ENCODE measurements around the gene CREB3L1.
A peak's percentile ranks its signal among the peaks of the same experiment; 100 is the strongest.

CREB3L1 gene

DNA sequence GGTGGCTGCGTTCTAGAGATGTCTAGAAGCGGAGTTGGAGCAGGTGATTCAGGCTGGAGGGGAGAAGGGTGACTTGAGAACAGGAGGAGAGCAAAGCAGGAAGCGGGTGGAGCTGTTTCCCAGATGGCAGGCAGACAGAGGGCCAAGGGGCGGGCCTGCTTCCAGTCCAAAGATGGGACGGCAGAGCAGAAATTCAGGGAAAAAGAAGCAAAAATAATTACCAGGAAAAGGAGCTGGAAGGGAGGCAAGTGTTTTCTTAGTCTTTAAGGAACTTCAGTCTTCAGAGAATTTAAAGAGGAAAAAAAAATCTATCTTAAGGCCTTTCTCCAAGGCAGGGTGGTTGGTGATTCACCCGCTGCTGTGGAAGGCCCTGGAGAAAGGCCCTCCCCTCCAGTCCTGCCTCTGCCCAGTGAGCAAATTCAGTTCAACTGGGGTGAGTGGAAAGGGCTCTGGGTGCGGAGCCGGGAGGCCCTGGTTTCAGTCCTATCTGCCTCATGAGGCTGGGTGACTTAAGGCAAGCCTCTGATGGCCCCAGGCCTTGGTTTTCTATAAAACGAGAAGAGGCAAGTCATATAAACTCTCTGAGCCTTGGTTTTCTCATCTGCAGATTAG, 4.5 kb upstream of the CREB3L1 start:
- DNase-seq (ENCODE audit: low spot score) (peak; percentile 48), FAIRE-seq (peak; percentile 20)

DNA sequence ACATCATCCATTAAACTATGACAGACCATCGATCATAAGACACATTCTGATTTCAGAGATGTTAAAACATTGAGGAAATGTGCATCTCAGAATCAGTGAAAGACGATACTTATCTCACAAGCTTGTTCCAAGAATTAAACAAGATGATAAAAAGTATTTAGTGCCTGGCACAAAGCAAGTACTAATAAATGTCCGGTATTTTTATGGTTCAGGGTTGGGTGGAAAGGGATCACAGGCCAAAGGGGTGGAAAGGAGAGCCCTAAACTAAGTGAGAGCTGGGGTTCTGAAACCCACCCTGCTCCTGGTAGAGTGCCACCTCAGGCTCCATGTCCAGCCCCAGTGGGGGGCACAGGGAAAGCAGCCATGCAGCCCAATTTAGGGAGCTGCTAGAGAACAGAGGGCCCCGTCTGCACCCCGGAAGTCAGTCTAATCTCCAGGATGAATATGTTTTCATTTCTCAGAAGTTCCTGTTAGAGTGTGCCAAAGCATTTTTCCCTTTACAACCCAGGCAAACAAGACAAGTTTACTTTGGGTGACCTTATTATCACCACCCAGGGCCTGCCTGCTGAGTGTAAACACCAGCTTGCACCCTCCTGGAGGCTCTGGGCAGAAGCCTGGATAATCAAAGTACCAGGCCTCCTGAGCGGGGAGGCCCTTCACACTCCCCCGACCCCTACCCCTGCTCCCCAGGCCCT, 3.8 kb upstream of the CREB3L1 start:
- DNase-seq (ENCODE audit: low spot score), result no peak
- no peak for FAIRE-seq

DNA sequence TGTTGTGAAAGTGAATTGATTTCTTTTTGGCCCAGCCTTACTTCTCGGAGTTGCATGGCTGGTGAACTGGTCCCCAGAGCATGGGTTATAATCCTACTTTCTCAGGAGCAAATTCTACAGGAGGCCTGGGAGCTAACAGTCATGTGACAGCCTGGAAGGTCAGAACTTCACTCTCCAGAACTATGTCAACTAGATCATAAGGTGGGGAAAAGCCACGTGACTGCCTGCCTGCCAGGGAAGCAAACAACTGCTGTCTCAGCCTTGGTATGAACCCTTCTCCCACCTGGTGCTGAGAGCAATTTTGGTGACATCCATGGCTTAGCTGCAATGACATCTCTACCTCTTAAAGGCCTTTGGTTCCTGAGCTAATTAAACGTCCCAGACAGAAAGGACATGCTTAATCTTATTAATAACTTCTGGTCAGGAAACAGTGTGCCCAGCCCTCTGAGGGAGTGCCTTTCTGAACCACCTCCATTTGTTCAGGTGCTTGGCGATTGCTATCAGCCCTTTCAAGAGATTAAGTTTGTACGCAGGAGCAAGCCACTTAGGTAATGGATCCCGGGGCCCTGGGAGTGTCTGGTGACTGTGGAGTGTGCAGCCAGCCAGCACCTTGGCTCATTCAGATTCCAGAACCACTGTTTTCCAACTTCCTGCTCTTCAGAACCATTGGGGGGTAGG, 1.4 kb upstream of the CREB3L1 start:
- FAIRE-seq (no peak), DNase-seq (ENCODE audit: low spot score) (no peak)

DNA sequence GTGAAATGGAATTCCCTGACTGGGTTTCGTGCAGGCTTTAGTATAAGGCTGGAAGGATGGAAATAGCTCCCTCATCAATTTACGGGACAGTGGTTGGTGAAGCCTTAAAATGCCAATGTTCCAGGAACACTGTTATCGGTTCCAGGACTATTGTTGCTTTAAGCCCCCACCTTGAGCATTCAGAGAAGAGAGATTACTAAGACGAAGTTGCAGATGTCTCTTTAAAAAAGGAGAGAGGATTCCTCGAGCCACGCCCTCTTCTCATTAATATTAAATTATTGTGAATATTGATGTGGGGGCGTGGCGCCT, 195 bp upstream of the CREB3L1 start:
- FAIRE-seq (no peak), DNase-seq (ENCODE audit: low spot score) (no peak)

DNA sequence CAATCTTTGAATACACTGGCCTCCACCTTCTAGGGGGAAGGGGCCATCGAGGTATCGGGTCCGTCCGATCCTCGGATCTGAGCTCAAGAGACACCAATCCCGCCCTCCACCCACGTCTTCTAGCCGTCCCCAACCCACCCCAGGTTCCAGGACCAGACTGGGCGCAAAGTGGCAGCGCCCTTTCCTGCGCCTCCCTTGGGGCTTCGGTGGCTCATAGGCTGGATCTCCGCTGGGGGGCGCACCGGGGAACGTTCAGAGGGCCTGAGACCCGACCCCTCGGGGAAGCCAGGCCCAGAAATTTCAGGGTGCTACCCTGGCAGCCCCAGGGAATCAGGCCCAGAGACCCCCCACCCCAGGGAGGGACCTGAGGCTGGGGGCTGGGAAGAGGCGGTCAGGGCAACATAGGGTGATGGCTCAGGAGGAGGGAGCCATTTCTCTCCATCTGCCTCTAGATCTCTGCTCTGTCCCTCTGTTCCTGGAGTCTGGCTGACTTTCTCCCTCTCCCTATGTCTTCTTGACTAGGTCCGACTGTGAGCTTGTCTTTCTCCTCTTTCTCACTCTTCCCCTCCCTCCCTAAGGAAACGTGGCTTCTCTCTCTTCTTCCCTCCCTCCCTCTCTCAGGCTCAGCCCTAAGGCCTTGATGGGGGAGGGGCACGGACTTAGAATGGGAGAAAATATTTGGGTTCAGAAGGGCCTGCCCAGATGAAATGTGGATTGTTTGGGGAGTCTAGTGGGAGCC, 1.1 kb downstream of the CREB3L1 start:
- FAIRE-seq, result no peak
- DNase-seq (ENCODE audit: low spot score), result no peak

GRCh38 chr11:46279126-46280099, 2.0 kb downstream of the CREB3L1 start:
- no peak for FAIRE-seq
- no peak for DNase-seq (ENCODE audit: low spot score)

GRCh38 chr11:46280706-46281105, 3.2 kb downstream of the CREB3L1 start:
- no peak for FAIRE-seq
- no peak for DNase-seq (ENCODE audit: low spot score)

GRCh38 chr11:46281371-46281831, 3.9 kb downstream of the CREB3L1 start:
- DNase-seq (ENCODE audit: low spot score) (no peak), FAIRE-seq (no peak)

GRCh38 chr11:46285173-46285572, 7.7 kb downstream of the CREB3L1 start:
- FAIRE-seq, result no peak

DNA sequence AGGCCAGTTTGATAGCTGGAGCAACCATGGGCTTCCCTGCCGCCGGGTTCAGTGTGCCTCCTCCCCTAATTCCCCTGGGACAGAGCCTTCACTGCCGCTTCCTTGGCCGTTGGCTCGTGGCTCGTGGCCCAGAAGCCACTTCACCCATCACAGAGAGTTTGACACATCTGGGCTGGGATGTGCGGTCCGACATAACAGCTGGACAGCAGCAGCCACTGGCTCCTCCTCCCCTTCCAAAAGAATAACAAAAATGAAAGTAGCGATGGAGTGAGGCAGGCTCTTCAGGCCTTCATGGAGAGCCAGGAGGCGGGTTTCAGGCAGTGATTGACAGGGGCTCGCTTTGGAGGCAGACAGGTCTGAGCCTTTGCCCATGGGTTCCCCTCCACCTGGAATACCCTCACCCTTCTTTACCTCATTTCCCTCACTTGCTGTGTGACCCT, 8.2 kb downstream of the CREB3L1 start:
- DNase-seq (ENCODE audit: low spot score) (no peak), FAIRE-seq (no peak)

More at GRCh38 chr11:46285173-46285572, 7.7 kb downstream of the CREB3L1 start:
- no peak for DNase-seq (ENCODE audit: low spot score)

GRCh38 chr11:46286789-46287188, 9.3 kb downstream of the CREB3L1 start:
- no peak for DNase-seq (ENCODE audit: low spot score)
- no peak for FAIRE-seq

DNA sequence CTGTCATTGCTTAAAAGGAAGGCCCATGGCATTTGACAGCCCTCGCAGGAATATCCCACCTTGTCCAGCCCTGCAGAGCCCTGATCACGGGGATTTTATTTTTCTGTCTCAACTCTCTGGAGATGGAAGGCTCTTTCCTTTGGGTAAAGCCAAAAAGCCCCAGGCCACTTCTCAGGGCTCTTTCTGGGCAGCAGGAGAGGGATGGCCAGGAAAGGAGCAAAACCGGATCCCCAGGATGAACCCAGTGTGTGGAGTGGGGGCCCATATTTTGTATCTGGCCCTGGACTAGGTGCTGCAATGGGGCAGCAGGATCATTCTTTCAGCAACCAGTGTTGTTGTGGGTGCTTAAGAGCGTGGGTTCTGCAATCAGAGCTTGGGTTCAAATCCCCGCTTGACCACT, 11.0 kb downstream of the CREB3L1 start:
- DNase-seq (ENCODE audit: low spot score) (no peak), FAIRE-seq (no peak)

GRCh38 chr11:46290011-46290410, 12.5 kb downstream of the CREB3L1 start:
- FAIRE-seq (no peak), DNase-seq (ENCODE audit: low spot score) (no peak)

GRCh38 chr11:46290598-46291309, 13.3 kb downstream of the CREB3L1 start:
- no peak for FAIRE-seq
- peak; percentile 90 for DNase-seq (ENCODE audit: low spot score)

- DNase-seq (ENCODE audit: low spot score), result peak; percentile 68
- peak; percentile 33 for FAIRE-seq
Measured at GRCh38 chr11:46291441-46292150, 14.1 kb downstream of the CREB3L1 start.

DNA sequence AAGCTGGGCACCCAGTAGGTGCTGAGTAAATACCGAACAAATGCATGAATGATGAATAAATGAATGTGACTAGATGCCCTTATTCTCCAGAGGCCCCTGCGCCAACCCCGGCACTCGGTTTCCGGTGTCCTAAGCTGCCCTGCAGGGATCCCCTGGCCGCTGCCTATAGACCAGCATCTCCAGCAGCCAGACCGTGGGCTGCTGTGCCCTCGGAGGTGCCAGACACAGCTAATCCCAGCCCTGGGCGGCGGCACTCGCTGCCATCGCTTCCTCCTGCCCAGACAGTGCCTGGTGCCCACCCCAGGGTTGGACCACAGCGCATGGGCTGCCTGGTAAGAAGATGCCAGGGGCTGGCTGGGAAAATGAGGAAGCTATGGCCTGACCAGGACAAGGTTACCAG, 15.6 kb downstream of the CREB3L1 start:
- FAIRE-seq, result no peak
- no peak for DNase-seq (ENCODE audit: low spot score)

DNA sequence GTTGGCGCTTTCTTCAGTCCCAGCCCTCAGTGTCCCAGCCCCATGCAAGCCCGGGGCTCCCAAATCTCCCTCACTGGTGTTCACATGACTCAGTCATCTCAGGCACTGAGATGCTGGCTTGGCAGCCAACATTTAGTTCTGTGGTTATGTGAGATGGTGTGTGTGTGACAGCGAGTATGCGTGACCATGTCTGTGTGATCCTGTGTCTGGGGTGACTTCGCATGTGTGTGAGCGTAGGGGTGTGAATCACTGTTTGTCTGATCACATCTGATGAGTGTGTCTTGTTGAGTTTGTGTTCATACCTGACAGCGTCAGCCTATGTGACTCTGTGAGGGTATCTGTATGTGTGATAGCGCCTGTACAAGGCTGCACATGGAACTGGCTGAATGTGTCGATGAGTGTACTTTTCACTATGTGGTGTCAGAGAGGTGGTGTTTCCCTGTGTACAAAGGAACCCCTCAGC, 16.2 kb downstream of the CREB3L1 start:
- peak; percentile 69 for FAIRE-seq
- peak; percentile 92 for DNase-seq (ENCODE audit: low spot score)

DNA sequence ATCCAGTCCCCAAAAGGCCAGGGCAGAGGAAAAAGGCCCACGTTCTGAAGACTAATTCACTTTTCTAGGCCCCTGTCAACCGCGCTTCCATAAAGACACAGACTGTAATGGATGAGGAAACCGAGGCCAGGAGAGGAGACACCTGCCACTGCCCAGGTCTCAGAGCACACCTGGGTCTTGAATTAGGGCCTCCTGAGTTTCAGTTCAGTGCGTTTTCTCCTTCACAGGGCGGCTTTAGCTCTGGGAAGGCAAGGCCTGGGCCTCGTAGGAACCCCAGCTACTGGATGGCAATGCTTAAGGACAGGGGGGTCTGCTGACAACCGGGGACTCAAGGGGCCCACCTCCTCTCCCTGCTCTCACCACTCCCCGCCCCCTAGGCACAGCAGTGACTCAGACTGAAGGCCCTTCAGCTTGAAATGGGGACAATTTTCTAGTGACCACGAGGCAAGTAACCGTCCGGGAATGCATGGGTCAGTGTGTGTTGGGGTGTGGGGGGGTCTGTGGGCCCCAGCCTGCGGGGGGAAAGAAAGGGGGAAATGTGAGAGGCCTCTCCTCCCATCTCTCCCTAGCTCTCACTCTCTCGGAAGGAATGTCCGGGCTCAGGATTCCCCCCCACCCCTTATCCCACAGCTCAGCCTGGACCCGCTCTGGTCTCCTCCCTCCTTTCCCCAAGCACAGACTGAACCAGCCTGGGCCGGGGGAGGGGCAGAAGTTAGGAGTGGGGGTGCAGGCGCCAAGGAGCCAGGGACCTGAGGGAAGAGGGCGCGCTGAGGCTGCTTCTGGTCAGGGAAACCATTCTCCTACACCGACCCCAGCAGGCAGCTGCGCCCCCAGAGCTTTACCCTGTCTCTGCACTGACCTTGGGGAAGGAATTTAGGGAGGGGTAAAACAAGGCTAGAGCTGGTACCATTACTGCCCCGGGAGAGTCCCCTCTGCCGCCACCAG, 17.2 kb downstream of the CREB3L1 start:
- DNase-seq (ENCODE audit: low spot score) (peak; percentile 92), FAIRE-seq (peak; percentile 62)
